PC-3 (cell line): Measurements from ENCODE around the gene NCAPH2.

Experiments used
- CTCF ChIP-seq: fragments of 300-600 bp; sonication (generic); conservative IDR thresholded peaks from 2 replicates; pipeline ENCODE4 v1.5.1; 2017; ENCODE audit warnings: antibody characterized with exemption, low read depth, mild to moderate bottlenecking, low read length
- EZH2 ChIP-seq: fragments of 300-600 bp; sonication (generic); IDR thresholded peaks from one replicate; pipeline ENCODE4 v1.6.1; 2017; ENCODE audit warnings: antibody characterized with exemption, mild to moderate bottlenecking, low read length; ENCODE audit not compliant: unreplicated experiment
- EZH2phosphoT487 ChIP-seq: fragments of 300-600 bp; sonication (generic); IDR thresholded peaks from 2 replicates; pipeline ENCODE4 v1.6.1; 2018; ENCODE audit warnings: mild to moderate bottlenecking, antibody characterized with exemption, low read length, borderline replicate concordance

GRCh38 chr22:50477923-50478322 is 30.1 kb upstream of the NCAPH2 start:
- TF ChIP-seq CTCF = no peak
- no peak for TF ChIP-seq EZH2phosphoT487
- no peak for TF ChIP-seq EZH2
